ENCODE measurements around the gene DHCR24. TPM values are rescaled to one million over a fixed set of nuclear protein-coding genes. Genes with fewer than 3 reads are reported as not detected.
A peak's percentile ranks its signal among the peaks of the same experiment; 100 is the strongest.

DHCR24 gene
- total RNA-seq, 1 donor from 2014 or later: 128 TPM

- no peak for DNase-seq (ENCODE audit: low read depth)
- Histone ChIP-seq H3K27me3 (ENCODE audit: control insufficient read depth, insufficient read depth, low read length) (peaks cover 2% of the 10 kb centered on the region), H3K36me3 (ENCODE audit: control insufficient read depth, insufficient read depth, low read length) (no peaks in the 10 kb centered on the region), H3K4me3 (ENCODE audit: low read depth, low read length) (no peak overlapping the region)
- no peak for TF ChIP-seq CTCF (IDR thresholded peaks at IDR 0.05; ENCODE audit: insufficient read depth, low read length, poor library complexity, severe bottlenecking)
These were observed 74.1 kb downstream of the DHCR24 start for GRCh38 chr1:54812801-54813484.

- H3K27me3 ChIP-seq (ENCODE audit: control insufficient read depth, insufficient read depth, low read length): peaks cover 2% of the 10 kb centered on the region
- no peak overlapping the region for H3K4me3 ChIP-seq (ENCODE audit: low read depth, low read length)
- no peaks in the 10 kb centered on the region for H3K36me3 ChIP-seq (ENCODE audit: control insufficient read depth, insufficient read depth, low read length)
- TF ChIP-seq CTCF (IDR thresholded peaks at IDR 0.05; ENCODE audit: insufficient read depth, low read length, poor library complexity, severe bottlenecking): no peak
- no peak for DNase-seq (ENCODE audit: low read depth)
These were observed 75.0 kb downstream of the DHCR24 start for GRCh38 chr1:54811739-54812655.

- no peak for DNase-seq (ENCODE audit: low read depth)
- no peak overlapping the region for H3K4me3 ChIP-seq (ENCODE audit: low read depth, low read length)
- TF ChIP-seq CTCF (IDR thresholded peaks at IDR 0.05; ENCODE audit: insufficient read depth, low read length, poor library complexity, severe bottlenecking): no peak
- peaks cover 2% of the 10 kb centered on the region for H3K27me3 ChIP-seq (ENCODE audit: control insufficient read depth, insufficient read depth, low read length)
- no peaks in the 10 kb centered on the region for H3K36me3 ChIP-seq (ENCODE audit: control insufficient read depth, insufficient read depth, low read length)
These were observed 75.9 kb downstream of the DHCR24 start for GRCh38 chr1:54811066-54811465.

- TF ChIP-seq CTCF (IDR thresholded peaks at IDR 0.05; ENCODE audit: insufficient read depth, low read length, poor library complexity, severe bottlenecking): peak; percentile 91
- peaks cover 2% of the 10 kb centered on the region for H3K27me3 ChIP-seq (ENCODE audit: control insufficient read depth, insufficient read depth, low read length)
- H3K36me3 ChIP-seq (ENCODE audit: control insufficient read depth, insufficient read depth, low read length): no peaks in the 10 kb centered on the region
- DNase-seq (ENCODE audit: low read depth): no peak
- H3K4me3 ChIP-seq (ENCODE audit: low read depth, low read length): no peak overlapping the region
These were observed 76.6 kb downstream of the DHCR24 start for GRCh38 chr1:54810153-54810942.

- no peaks in the 10 kb centered on the region for H3K36me3 ChIP-seq (ENCODE audit: control insufficient read depth, insufficient read depth, low read length)
- TF ChIP-seq CTCF (IDR thresholded peaks at IDR 0.05; ENCODE audit: insufficient read depth, low read length, poor library complexity, severe bottlenecking): no peak
- H3K27me3 ChIP-seq (ENCODE audit: control insufficient read depth, insufficient read depth, low read length): peaks cover 1% of the 10 kb centered on the region
- no peak for DNase-seq (ENCODE audit: low read depth)
- no peak overlapping the region for H3K4me3 ChIP-seq (ENCODE audit: low read depth, low read length)
These were observed 77.4 kb downstream of the DHCR24 start for GRCh38 chr1:54809496-54810074.
